Ishikawa (cell line): ENCODE data around the gene VEGFA.

Experiments
- CEBPB ChIP-seq: IDR thresholded peaks from 2 replicates; pipeline ENCODE4 v1.6.1; 2012
- CREB1 ChIP-seq: IDR thresholded peaks from 2 replicates; pipeline ENCODE4 v1.6.1; 2012; ENCODE audit warnings: low read depth
- EGR1 ChIP-seq: IDR thresholded peaks from 2 replicates; pipeline ENCODE4 v1.6.1; 2012
- EP300 ChIP-seq: IDR thresholded peaks from 2 replicates; pipeline ENCODE4 v1.6.1; 2012; ENCODE audit warnings: borderline replicate concordance
- FOXM1 ChIP-seq: IDR thresholded peaks from 2 replicates; pipeline ENCODE4 v1.6.1; 2012; ENCODE audit warnings: low read depth, borderline replicate concordance
- MAX ChIP-seq: IDR thresholded peaks from 2 replicates; pipeline ENCODE4 v1.6.1; 2012
- NFIC ChIP-seq: IDR thresholded peaks from 2 replicates; pipeline ENCODE4 v1.6.1; 2012
- RAD21 ChIP-seq: IDR thresholded peaks from 2 replicates; pipeline ENCODE4 v1.6.1; 2012; ENCODE audit warnings: low read depth
- REST ChIP-seq: IDR thresholded peaks from 2 replicates; pipeline ENCODE4 v1.6.1; 2012; ENCODE audit warnings: low read depth, mild to moderate bottlenecking
- TAF1 ChIP-seq: IDR thresholded peaks from 2 replicates; pipeline ENCODE4 v1.6.1; 2012; ENCODE audit warnings: low read depth, mild to moderate bottlenecking
- TCF12 ChIP-seq: IDR thresholded peaks from 2 replicates; pipeline ENCODE4 v1.6.1; 2012; ENCODE audit warnings: low read depth
- TEAD4 ChIP-seq: IDR thresholded peaks from 2 replicates; pipeline ENCODE4 v1.6.1; 2012
- USF1 ChIP-seq: IDR thresholded peaks from 2 replicates; pipeline ENCODE4 v1.6.1; 2012
- YY1 ChIP-seq: IDR thresholded peaks from 2 replicates; pipeline ENCODE4 v1.6.1; 2012; ENCODE audit warnings: low read depth
- ZBTB7A ChIP-seq: IDR thresholded peaks from 2 replicates; pipeline ENCODE4 v1.6.1; 2012; ENCODE audit warnings: low read depth

VEGFA gene

GRCh38 chr6:43730634-43731033 lies 39.4 kb upstream of the VEGFA start:
- no peak for TF ChIP-seq TAF1
- TF ChIP-seq NFIC: no peak
- TF ChIP-seq ZBTB7A: no peak
- no peak for TF ChIP-seq RAD21
- TF ChIP-seq TCF12: no peak
- no peak for TF ChIP-seq EGR1
- no peak for TF ChIP-seq EP300

- TF ChIP-seq CEBPB: no peak
- no peak for TF ChIP-seq MAX
- no peak for TF ChIP-seq RAD21
- no peak for TF ChIP-seq EGR1
- no peak for TF ChIP-seq TEAD4
- no peak for TF ChIP-seq CREB1
- TF ChIP-seq NFIC: no peak
- TF ChIP-seq YY1: no peak
- TF ChIP-seq TAF1: no peak
- TF ChIP-seq REST: no peak
Measured at GRCh38 chr6:43733471-43734293, 36.3 kb upstream of the VEGFA start.

- no peak for TF ChIP-seq TAF1
- TF ChIP-seq EGR1: no peak
- no peak for TF ChIP-seq TEAD4
- no peak for TF ChIP-seq CREB1
- no peak for TF ChIP-seq TCF12
- no peak for TF ChIP-seq EP300
- no peak for TF ChIP-seq FOXM1
- TF ChIP-seq MAX: no peak
- no peak for TF ChIP-seq CEBPB
- TF ChIP-seq REST: no peak
- no peak for TF ChIP-seq RAD21
- no peak for TF ChIP-seq NFIC
- TF ChIP-seq USF1: no peak
- no peak for TF ChIP-seq ZBTB7A
- TF ChIP-seq YY1: no peak
Measured at GRCh38 chr6:43734294-43734665, 35.7 kb upstream of the VEGFA start.

GRCh38 chr6:43735642-43736199 lies 34.3 kb upstream of the VEGFA start:
- TF ChIP-seq USF1: no peak
- TF ChIP-seq TEAD4: no peak
- no peak for TF ChIP-seq TAF1
- TF ChIP-seq REST: no peak
- TF ChIP-seq ZBTB7A: no peak
- no peak for TF ChIP-seq CEBPB
- no peak for TF ChIP-seq EP300
- TF ChIP-seq EGR1: no peak
- no peak for TF ChIP-seq TCF12
